Retinal pigment epithelial cell (primary cell): Measurements from ENCODE around the gene SLC30A2.

ENCODE experiments used
- DNase-seq: peaks from one replicate; pipeline ENCODE4 v3.0.0-alpha.2; 2010; ENCODE audit warnings: low read depth
- H3K4me3 ChIP-seq: 2 replicates; pipeline ENCODE4 v1.5.1; 2011; ENCODE audit warnings: mild to moderate bottlenecking, low read length, control low read depth, moderate library complexity
- TF ChIP-seq, protein P1 (sequence below): conservative IDR thresholded peaks from 2 replicates; pipeline ENCODE4 v1.5.1; 2011; ENCODE audit warnings: low read depth, low read length, control low read depth, inconsistent platforms

Gene SLC30A2

DNA sequence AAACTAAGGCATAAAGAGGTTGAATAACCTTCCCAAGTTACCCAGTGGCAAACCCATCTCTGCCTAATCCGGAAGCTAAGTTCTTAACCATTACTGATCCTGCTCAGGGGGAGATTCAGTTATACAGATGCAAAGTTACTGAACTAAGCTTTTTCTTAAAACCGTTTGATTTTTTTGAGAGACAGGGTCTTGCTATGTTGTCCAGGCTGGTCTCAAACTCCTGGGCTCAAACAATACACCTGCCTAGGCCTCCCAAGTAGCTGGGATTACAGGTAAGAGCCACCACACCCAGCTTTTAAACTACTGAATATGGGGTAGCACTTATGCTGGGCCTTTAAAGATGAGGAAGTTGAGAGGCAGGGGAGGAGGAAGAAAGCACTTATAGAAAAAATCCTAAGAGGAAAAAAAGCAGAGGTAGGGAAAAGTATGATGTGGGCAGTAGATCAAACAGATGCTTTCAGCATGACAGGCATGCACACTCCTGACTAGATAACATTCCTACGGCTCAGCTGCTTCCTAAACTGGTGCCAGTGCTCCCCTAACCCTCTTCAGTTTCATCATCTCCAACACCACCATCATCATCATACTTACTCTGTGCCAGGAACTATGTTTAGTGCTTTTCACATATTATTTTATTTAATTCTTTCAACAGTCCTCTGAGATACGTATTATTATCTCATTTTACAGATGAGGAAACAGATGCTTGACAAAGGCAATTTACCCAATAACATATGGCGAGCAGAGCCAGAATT is 53.8 kb downstream of the SLC30A2 start:
- no peak for DNase-seq
- no peak overlapping the region for H3K4me3 ChIP-seq
- TF ChIP-seq, protein P1, sequence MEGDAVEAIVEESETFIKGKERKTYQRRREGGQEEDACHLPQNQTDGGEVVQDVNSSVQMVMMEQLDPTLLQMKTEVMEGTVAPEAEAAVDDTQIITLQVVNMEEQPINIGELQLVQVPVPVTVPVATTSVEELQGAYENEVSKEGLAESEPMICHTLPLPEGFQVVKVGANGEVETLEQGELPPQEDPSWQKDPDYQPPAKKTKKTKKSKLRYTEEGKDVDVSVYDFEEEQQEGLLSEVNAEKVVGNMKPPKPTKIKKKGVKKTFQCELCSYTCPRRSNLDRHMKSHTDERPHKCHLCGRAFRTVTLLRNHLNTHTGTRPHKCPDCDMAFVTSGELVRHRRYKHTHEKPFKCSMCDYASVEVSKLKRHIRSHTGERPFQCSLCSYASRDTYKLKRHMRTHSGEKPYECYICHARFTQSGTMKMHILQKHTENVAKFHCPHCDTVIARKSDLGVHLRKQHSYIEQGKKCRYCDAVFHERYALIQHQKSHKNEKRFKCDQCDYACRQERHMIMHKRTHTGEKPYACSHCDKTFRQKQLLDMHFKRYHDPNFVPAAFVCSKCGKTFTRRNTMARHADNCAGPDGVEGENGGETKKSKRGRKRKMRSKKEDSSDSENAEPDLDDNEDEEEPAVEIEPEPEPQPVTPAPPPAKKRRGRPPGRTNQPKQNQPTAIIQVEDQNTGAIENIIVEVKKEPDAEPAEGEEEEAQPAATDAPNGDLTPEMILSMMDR: no peak

DNA sequence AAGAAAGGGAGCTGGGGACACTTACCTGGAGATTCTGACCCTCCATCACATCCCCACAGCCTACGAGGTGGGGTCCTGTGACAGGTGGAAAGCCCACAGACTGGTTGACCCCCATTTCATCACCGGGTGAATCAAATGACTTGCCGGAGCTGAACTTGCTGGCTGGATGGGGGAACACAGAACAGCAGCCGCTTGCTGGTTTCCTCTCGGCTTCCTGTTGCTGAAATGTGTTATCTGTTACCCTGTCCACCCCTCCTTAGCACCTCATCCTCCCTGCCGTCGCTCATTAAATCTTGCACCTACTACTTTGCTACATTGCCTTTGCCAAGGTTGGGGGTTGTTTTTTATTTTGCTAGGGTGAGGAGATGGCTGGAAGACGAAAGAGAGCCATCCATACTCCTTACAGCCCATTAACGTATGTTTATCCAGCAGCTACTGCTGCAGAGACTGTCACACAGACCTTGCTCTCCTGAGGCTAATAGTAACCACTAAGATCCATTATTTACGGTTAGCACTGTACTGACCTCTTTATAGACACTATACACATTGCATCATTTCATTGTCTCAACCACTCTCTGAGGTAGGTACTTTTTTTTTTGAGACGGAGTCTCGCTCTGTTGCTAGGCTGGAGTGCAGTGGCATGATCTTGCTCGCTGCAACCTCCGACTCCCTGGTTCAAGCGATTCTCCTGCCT is 55.1 kb downstream of the SLC30A2 start:
- no peak for DNase-seq
- TF ChIP-seq, protein P1: no peak
- H3K4me3 ChIP-seq: no peak overlapping the region

DNA sequence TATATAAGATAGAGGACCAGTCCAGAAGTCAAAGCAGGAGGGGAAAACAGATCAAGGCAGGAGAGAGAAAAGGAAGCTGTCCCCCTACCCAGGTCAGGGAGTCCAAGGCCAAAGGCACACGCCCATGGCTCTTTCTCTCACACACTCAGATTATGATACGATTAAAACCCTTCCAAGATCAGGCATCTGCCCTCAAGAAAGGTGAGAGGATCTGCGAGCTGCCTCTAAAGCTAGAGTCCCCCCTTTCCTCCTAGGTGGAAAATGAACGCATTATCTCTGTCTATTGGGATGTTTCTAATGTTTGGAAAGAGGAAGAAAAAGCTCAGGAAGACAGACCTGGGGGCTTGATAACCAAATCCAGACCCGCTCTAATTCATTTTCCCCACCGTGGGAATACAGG is 55.7 kb downstream of the SLC30A2 start:
- TF ChIP-seq, protein P1: no peak
- H3K4me3 ChIP-seq: no peak overlapping the region
- no peak for DNase-seq

DNA sequence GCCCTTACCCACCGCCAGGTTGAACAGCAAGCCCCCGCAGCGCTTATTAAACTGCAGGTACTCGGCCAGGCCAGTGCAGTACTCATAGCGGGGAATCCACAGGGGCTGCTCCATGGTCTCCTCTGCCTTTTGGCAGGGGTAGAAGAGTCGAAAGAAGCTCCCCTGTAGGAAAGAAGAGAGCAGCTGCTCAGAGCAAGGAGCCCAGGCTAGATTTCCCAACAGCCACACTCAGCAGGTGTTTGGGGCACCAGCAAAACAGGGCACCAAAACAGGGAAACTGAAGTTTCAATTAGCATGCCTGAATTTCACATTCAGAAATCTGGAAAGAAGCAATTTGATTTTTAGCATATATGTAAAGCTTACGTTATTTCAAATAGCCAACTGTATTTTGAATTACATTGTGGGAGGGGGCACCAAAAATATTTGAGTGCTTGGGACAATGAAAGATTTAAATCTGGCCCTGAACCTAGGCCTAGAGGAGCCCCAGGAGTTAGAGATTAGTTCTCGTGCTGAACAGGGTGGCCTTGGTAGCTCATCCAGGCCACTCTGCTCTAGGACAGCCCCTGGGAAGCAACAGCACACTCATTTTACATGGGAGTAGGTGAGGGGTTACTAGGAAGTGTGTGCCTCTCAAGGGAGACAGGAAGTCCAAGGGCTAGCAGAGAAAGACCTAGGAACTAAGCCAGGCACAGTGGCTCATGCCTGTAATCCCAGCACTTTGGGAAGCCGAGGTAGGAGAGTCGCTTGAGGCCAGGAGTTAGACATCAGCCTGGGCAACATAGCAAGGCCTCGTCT is 56.3 kb downstream of the SLC30A2 start:
- TF ChIP-seq, protein P1: no peak
- H3K4me3 ChIP-seq: no peak overlapping the region
- DNase-seq: no peak

DNA sequence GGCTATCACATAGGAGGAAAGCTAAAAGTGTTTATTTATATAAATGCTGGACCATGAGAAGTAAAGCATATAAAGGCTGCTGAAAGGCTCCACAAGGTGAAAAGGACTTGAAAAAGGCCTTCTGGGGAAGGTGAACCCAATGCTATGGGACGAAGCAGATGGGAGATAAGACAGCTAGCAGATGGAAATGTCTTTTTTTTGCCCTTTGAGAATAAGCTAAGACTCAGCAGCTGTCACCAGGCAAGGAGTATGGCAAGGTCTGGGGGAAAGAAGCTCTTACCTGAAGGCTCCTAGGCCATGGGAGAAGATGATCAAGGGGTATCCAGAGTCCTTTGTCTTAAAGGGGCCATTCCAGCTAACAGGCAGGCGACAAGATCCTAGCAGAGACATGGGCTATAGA is 58.0 kb downstream of the SLC30A2 start:
- TF ChIP-seq, protein P1: no peak
- DNase-seq: no peak
- no peak overlapping the region for H3K4me3 ChIP-seq
